Stimulated activated CD8-positive, alpha-beta memory T cell treated with anti-CD3 and anti-CD28 coated beads, Interleukin-7, amount 100 ng/mL, for 1 hour (primary cell): ENCODE measurements around the gene CDIP1.

Experiments
- DNase-seq, 2 donors: peaks; one replicate each; pipeline ENCODE4 v3.0.0-alpha.2; 2020; ENCODE audit warnings: low read depth in 2 of 2

Gene CDIP1

GRCh38 chr16:4514606-4515005 is 24.0 kb downstream of the CDIP1 start:
- no peak for DNase-seq

GRCh38 chr16:4513881-4514280 is 24.7 kb downstream of the CDIP1 start:
- no peak for DNase-seq

GRCh38 chr16:4513086-4513860 is 25.3 kb downstream of the CDIP1 start:
- DNase-seq, result no peak

GRCh38 chr16:4512473-4512872 is 26.1 kb downstream of the CDIP1 start:
- no peak for DNase-seq

GRCh38 chr16:4511441-4512082 is 27.0 kb downstream of the CDIP1 start:
- no peak for DNase-seq

- DNase-seq, result no peak
Observed at GRCh38 chr16:4510747-4511426, 27.7 kb downstream of the CDIP1 start.

- DNase-seq, result no peak
Observed at GRCh38 chr16:4510131-4510530, 28.4 kb downstream of the CDIP1 start.

- DNase-seq, result no peak
Observed at GRCh38 chr16:4509420-4509819, 29.2 kb downstream of the CDIP1 start.

GRCh38 chr16:4508806-4509205 is 29.8 kb downstream of the CDIP1 start:
- DNase-seq, result no peak

GRCh38 chr16:4507588-4508345 is 30.8 kb downstream of the CDIP1 start:
- no peak for DNase-seq

GRCh38 chr16:4506450-4506849 is 32.1 kb downstream of the CDIP1 start:
- DNase-seq, result no peak

- DNase-seq, result peak; percentile 43 to 46
Observed at GRCh38 chr16:4505356-4506147, 33.0 kb downstream of the CDIP1 start.

- DNase-seq, result no peak
Observed at GRCh38 chr16:4501071-4501478, 37.5 kb downstream of the CDIP1 start.

GRCh38 chr16:4500272-4500671 is 38.3 kb downstream of the CDIP1 start:
- no peak for DNase-seq

- no peak for DNase-seq
Observed at GRCh38 chr16:4499196-4499555, 39.4 kb downstream of the CDIP1 start.

- no peak for DNase-seq
Observed at GRCh38 chr16:4498546-4499195, 39.9 kb downstream of the CDIP1 start.

GRCh38 chr16:4496305-4496704 is 42.3 kb downstream of the CDIP1 start:
- DNase-seq, result no peak

- DNase-seq, result no peak
Observed at GRCh38 chr16:4495766-4496165, 42.8 kb downstream of the CDIP1 start.

- DNase-seq, result no peak
Observed at GRCh38 chr16:4494746-4495490, 43.7 kb downstream of the CDIP1 start.

- DNase-seq, result no peak
Observed at GRCh38 chr16:4491898-4492297, 46.7 kb downstream of the CDIP1 start.
